Naive thymus-derived CD4-positive, alpha-beta T cell (primary cell): Measurements from ENCODE around the gene CABLES2. TPM values are rescaled to one million over a fixed set of nuclear protein-coding genes. Genes with fewer than 3 reads are reported as not detected.

ENCODE experiments used
- ATAC-seq: fragments of 150-1000 bp; cut with Tn5 transposase; 2 replicates; pipeline ENCODE4 v1.10.0; 2021; ENCODE audit warnings: mild to moderate bottlenecking, moderate library complexity
- CTCF ChIA-PET: fragments of 350-600 bp; sonication (Branson Sonifier 250); formaldehyde crosslinking; loops from one replicate; lab custom pipeline; 2021; ENCODE audit warnings: antibody characterized with exemption; lab: Charles Lee
- POLR2A ChIA-PET: fragments of 350-600 bp; sonication (Branson Sonifier 250); formaldehyde crosslinking; loops from one replicate; lab custom pipeline; 2021; ENCODE audit warnings: antibody characterized with exemption, inconsistent platforms; lab: Charles Lee
- DNase-seq, 9 donors: peaks; one replicate each; pipeline versions ENCODE4 v3.0.0 to v3.0.0-alpha.2; 2020 to 2022; ENCODE audit warnings: mixed read lengths in 1 of 9
- H3K27ac ChIP-seq: one replicate; pipeline ENCODE4 v1.7.0; 2013; ENCODE audit warnings: mild to moderate bottlenecking, low read depth, low read length, moderate library complexity
- H3K27me3 ChIP-seq, 2 donors: one replicate each; pipeline ENCODE4 v1.7.0; 2013; ENCODE audit warnings: low read length in 2 of 2, mild to moderate bottlenecking in 2 of 2, moderate library complexity in 2 of 2; ENCODE audit not compliant: control insufficient read depth in 2 of 2, insufficient read depth in 2 of 2
- H3K36me3 ChIP-seq, 3 experiments: 1 replicate in 2 of 3; 2 replicates in 1 of 3; pipeline ENCODE4 v1.7.0; 2013; ENCODE audit warnings: low read length in 3 of 3, mild to moderate bottlenecking in 3 of 3, moderate library complexity in 1 of 3; ENCODE audit not compliant: insufficient read depth in 3 of 3, control insufficient read depth in 2 of 3
- H3K4me1 ChIP-seq, 2 donors: one replicate each; pipeline ENCODE4 v1.7.0; 2013; ENCODE audit warnings: low read length in 2 of 2, mild to moderate bottlenecking in 2 of 2, moderate library complexity in 1 of 2; ENCODE audit not compliant: control insufficient read depth in 2 of 2, insufficient read depth in 2 of 2
- H3K4me3 ChIP-seq: 2 replicates; pipeline ENCODE4 v1.7.0; 2013; ENCODE audit warnings: mild to moderate bottlenecking, low read length
- H3K9me3 ChIP-seq, 3 experiments: 1 replicate in 2 of 3; 2 replicates in 1 of 3; pipeline ENCODE4 v1.7.0; 2013; ENCODE audit warnings: low read length in 3 of 3; ENCODE audit not compliant: control insufficient read depth in 2 of 3
- H3K27ac Mint-ChIP-seq, 9 donors: one replicate each; pipeline ENCODE4 v1.8.0; 2020 to 2022; ENCODE audit warnings: mixed read lengths in 9 of 9, mild to moderate bottlenecking in 8 of 9, moderate library complexity in 5 of 9, inconsistent platforms in 2 of 9
- H3K27me3 Mint-ChIP-seq, 5 donors: one replicate each; pipeline ENCODE4 v1.8.0; 2021 to 2022; ENCODE audit warnings: mixed read lengths in 5 of 5, mild to moderate bottlenecking in 1 of 5
- H3K36me3 Mint-ChIP-seq, 5 donors: one replicate each; pipeline ENCODE4 v1.8.0; 2020 to 2022; ENCODE audit warnings: mixed read lengths in 5 of 5, mild to moderate bottlenecking in 3 of 5, inconsistent platforms in 1 of 5
- H3K4me1 Mint-ChIP-seq, 7 donors: one replicate each; pipeline ENCODE4 v1.8.0; 2020 to 2022; ENCODE audit warnings: mixed read lengths in 7 of 7, mild to moderate bottlenecking in 3 of 7, inconsistent platforms in 1 of 7
- H3K4me3 Mint-ChIP-seq, 10 donors: one replicate each; pipeline ENCODE4 v1.8.0; 2020 to 2022; ENCODE audit warnings: mild to moderate bottlenecking in 10 of 10, mixed read lengths in 10 of 10, moderate library complexity in 6 of 10, inconsistent platforms in 2 of 10
- H3K9me3 Mint-ChIP-seq, 11 donors: one replicate each; pipeline ENCODE4 v1.8.0; 2020 to 2022; ENCODE audit warnings: mixed read lengths in 11 of 11, mild to moderate bottlenecking in 4 of 11, inconsistent platforms in 1 of 11, moderate library complexity in 1 of 11
- intact Hi-C, 2 donors: fragments of 100-400 bp; cut with micrococcal nuclease; formaldehyde crosslinking; loops; one replicate each; pipeline ENCODE4 v1.15.1; 2023
- polyA plus RNA-seq, 2 donors: library from polyadenylated mRNA; unstranded; fragments of 300-500 nt; fragmentation: Illumina TruSeq; gene quantifications; one replicate each; pipeline ENCODE4 v1.2.3, GENCODE V29; 2021
- total RNA-seq, 6 experiments: library from RNA in 5 of 6; stranded (reverse) in 5 of 6; gene quantifications; 1 replicate in 5 of 6; 2 replicates in 1 of 6; pipeline ENCODE4 v1.2.3 and lab custom pipeline; 2021 to 2026

CABLES2 gene
- total and polyA plus RNA-seq, 7 experiments from 2014 or later: 0.61 to 16.7 (median 5.6) TPM

GRCh38 chr20:62436692-62437091, 29.6 kb upstream of the CABLES2 start:
- Histone ChIP-seq H3K9me3 (no peaks in the 10 kb centered on the region), H3K4me3 (no peak overlapping the region), H3K36me3 (no peaks in the 10 kb centered on the region), H3K4me1 (no peaks in the 10 kb centered on the region), H3K27ac (no peak overlapping the region), H3K27me3 (no peaks in the 10 kb centered on the region)
- H3K27ac Mint-ChIP-seq: no peak overlapping the region
- DNase-seq (no peak), ATAC-seq (no peak)
- intact Hi-C loops: no loop called here
- H3K9me3 Mint-ChIP-seq: no peaks in the 10 kb centered on the region
- no peaks in the 10 kb centered on the region for H3K36me3 Mint-ChIP-seq
- H3K4me3 Mint-ChIP-seq: no peak overlapping the region
- peaks cover 14 to 44% (median 16%) of the 10 kb centered on the region in 5 donors for H3K27me3 Mint-ChIP-seq
- no peaks in the 10 kb centered on the region for H3K4me1 Mint-ChIP-seq
- ChIA-PET CTCF (no interaction called here), POLR2A (no interaction called here)

DNA sequence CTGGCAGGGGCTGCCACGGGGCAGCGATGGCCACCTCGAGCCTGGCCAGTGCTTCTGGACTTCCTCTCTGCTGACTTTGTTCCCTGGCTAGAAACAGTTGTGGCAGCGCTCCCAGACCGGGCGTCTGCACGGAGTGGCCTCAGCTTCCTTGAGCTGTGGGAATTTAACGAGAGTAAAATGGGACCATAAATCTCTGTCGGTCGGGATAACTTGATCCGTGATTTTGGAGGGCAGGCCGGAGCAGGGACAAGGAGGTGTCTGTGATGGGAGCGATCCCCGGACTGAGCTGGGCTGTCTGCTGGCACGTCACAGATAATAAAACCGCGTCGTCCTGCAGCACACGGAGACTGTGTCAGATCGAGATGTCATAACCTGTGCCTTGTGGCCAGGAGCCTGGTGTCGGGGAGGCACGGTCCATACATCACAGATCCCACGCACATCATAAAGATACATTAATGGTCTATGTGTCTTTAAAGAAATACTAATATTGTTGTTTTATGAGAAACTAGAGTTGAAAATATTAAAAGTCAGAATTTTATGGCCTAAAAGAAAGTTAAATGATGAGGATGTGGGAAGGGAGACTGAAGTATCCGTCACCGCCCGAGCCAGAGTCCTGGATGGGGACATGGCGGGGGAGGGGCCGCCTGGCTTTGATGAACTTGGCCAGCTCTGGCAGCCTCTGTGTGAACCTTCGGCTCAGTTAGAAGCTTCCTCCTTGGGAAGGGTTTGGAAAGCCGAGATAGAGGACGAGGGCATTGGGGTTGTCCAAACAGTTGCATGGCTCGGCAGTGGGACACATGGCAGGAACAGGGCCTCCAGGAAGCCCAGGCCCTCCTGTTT, 26.8 kb upstream of the CABLES2 start:
- intact Hi-C loops: no loop called here
- Histone ChIP-seq H3K36me3 (no peaks in the 10 kb centered on the region), H3K27ac (no peak overlapping the region), H3K27me3 (no peaks in the 10 kb centered on the region), H3K4me1 (no peaks in the 10 kb centered on the region), H3K4me3 (no peak overlapping the region), H3K9me3 (no peaks in the 10 kb centered on the region)
- no peaks in the 10 kb centered on the region for H3K4me1 Mint-ChIP-seq
- H3K4me3 Mint-ChIP-seq: no peak overlapping the region
- no peaks in the 10 kb centered on the region for H3K36me3 Mint-ChIP-seq
- H3K27me3 Mint-ChIP-seq: peaks cover 14 to 40% (median 22%) of the 10 kb centered on the region in 5 donors
- DNase-seq: no peak
- CTCF ChIA-PET: no interaction called here
- no peak overlapping the region for H3K27ac Mint-ChIP-seq
- H3K9me3 Mint-ChIP-seq: no peaks in the 10 kb centered on the region
- ATAC-seq: no peak
- POLR2A ChIA-PET: no interaction called here

GRCh38 chr20:62430866-62431447, 23.9 kb upstream of the CABLES2 start:
- H3K27ac Mint-ChIP-seq: peak overlapping the region in 1 of 9 donors; percentile 22
- DNase-seq (no peak), ATAC-seq (no peak)
- POLR2A ChIA-PET: no interaction called here
- CTCF ChIA-PET: no interaction called here
- no peaks in the 10 kb centered on the region for H3K36me3 Mint-ChIP-seq
- Histone ChIP-seq H3K4me1 (no peaks in the 10 kb centered on the region), H3K9me3 (no peaks in the 10 kb centered on the region), H3K27me3 (no peaks in the 10 kb centered on the region), H3K4me3 (no peak overlapping the region), H3K36me3 (no peaks in the 10 kb centered on the region), H3K27ac (no peak overlapping the region)
- peaks cover 14 to 31% (median 22%) of the 10 kb centered on the region in 5 donors for H3K27me3 Mint-ChIP-seq
- no peaks in the 10 kb centered on the region for H3K9me3 Mint-ChIP-seq
- intact Hi-C loops: no loop called here
- peaks cover 0 to 1% (median 0%) of the 10 kb centered on the region in 7 donors for H3K4me1 Mint-ChIP-seq
- no peak overlapping the region for H3K4me3 Mint-ChIP-seq

DNA sequence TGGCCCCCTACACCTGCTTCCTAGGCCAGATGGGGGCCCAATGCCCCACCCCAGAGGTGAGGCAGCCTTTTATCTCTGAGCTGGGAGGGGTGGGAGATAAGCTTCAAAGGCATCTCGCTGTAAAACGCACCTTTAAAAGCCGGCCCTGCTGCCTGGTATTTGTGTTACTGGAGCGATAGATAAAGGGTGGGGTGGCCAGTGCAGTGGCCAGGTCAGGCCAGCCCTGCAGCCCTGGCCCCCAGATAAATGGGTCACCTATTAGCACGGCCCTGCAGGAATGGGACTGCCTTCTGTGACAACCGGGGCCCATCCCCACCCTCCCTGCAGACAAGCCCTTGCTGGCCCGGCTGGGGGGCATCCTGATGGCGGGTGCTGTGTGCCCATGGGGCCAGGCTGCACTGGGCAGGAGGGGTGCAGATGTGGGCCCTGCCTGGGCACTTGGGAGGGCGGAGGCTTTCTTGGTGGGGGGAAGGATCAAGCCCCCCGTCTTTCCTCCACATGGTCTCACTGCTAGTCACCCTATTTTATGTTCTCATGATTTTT, 23.3 kb upstream of the CABLES2 start:
- H3K9me3 ChIP-seq: no peaks in the 10 kb centered on the region
- Mint-ChIP-seq H3K27ac (no peak overlapping the region), H3K9me3 (no peaks in the 10 kb centered on the region), H3K27me3 (peaks cover 14 to 26% (median 18%) of the 10 kb centered on the region in 5 donors), H3K4me3 (no peak overlapping the region), H3K4me1 (peaks cover 0 to 1% (median 0%) of the 10 kb centered on the region in 7 donors), H3K36me3 (no peaks in the 10 kb centered on the region)
- intact Hi-C loops: no loop called here
- no peak overlapping the region for H3K27ac ChIP-seq
- ATAC-seq (no peak), DNase-seq (no peak)
- CTCF ChIA-PET: no interaction called here
- no peaks in the 10 kb centered on the region for H3K27me3 ChIP-seq
- no peaks in the 10 kb centered on the region for H3K36me3 ChIP-seq
- H3K4me1 ChIP-seq: no peaks in the 10 kb centered on the region
- POLR2A ChIA-PET: no interaction called here
- no peak overlapping the region for H3K4me3 ChIP-seq

DNA sequence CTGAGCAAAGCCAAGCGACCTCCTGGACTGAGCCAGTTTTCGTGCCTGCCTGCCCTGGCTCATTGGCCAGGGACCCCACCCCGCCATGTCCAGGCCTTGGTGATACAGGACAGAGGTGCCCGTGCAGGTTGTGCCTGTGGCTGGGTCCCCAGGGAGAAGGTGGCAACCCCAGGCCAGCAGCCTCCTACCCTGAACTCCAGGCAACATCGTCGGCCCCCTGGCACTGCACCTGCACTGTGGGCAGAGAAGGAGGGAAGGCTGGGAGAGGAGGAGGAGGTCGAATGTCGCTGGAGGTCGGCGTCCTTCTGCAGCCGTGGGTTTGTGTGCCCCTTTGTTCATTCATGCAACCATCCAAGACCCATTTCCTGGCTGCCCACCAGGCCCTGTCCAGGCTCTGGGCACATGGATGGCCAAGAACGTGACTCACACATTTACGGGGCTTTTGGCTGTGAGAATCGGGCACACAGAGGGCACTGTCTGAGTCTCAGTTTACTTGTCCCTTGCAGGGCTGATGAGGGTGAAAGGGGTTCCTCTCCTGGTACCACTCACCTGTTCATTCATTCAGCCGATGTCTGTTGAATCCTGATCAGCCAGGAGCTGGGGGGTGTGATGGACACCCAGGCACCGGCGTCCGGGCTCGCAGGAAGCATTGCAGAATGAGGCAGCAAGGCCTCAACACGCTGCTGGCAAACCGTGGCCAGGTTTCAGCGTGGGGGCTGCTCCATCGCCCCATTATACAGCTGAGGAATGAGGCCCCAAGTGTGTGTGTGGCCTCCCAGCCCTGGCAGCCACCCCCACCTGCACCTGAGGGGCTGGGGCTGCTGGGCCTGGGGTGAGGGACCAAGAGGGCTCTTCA, 22.6 kb upstream of the CABLES2 start:
- POLR2A ChIA-PET: no interaction called here

GRCh38 chr20:62428396-62429295, 21.6 kb upstream of the CABLES2 start:
- no peaks in the 10 kb centered on the region for H3K27me3 ChIP-seq
- H3K4me1 Mint-ChIP-seq: peaks cover 0 to 1% (median 0%) of the 10 kb centered on the region in 7 donors
- no peak overlapping the region for H3K4me3 ChIP-seq
- ATAC-seq (no peak), DNase-seq (no peak)
- no peaks in the 10 kb centered on the region for H3K4me1 ChIP-seq
- H3K27ac Mint-ChIP-seq: peak overlapping the region in 1 of 9 donors; percentile 36
- no peak overlapping the region for H3K4me3 Mint-ChIP-seq
- no peak overlapping the region for H3K27ac ChIP-seq
- no peaks in the 10 kb centered on the region for H3K9me3 ChIP-seq
- H3K9me3 Mint-ChIP-seq: no peaks in the 10 kb centered on the region
- no peaks in the 10 kb centered on the region for H3K36me3 Mint-ChIP-seq
- CTCF ChIA-PET: no interaction called here
- intact Hi-C loops: no loop called here
- H3K36me3 ChIP-seq: no peaks in the 10 kb centered on the region
- POLR2A ChIA-PET: no interaction called here
- peaks cover under 1 to 14% (median 8%) of the 10 kb centered on the region in 5 donors for H3K27me3 Mint-ChIP-seq

More for the DNA sequence above, 22.6 kb upstream of the CABLES2 start:
- Mint-ChIP-seq H3K27ac (no peak overlapping the region), H3K4me1 (peaks cover 0 to 1% (median 0%) of the 10 kb centered on the region in 7 donors), H3K4me3 (no peak overlapping the region), H3K27me3 (peaks cover 11 to 23% (median 15%) of the 10 kb centered on the region in 5 donors), H3K36me3 (no peaks in the 10 kb centered on the region), H3K9me3 (no peaks in the 10 kb centered on the region)
- H3K27me3 ChIP-seq: no peaks in the 10 kb centered on the region
- H3K4me3 ChIP-seq: no peak overlapping the region
- DNase-seq (no peak), ATAC-seq (no peak)
- H3K9me3 ChIP-seq: no peaks in the 10 kb centered on the region
- H3K4me1 ChIP-seq: no peaks in the 10 kb centered on the region
- H3K36me3 ChIP-seq: no peaks in the 10 kb centered on the region
- CTCF ChIA-PET: no interaction called here
- intact Hi-C loops: no loop called here
- H3K27ac ChIP-seq: no peak overlapping the region
